Breast epithelium (tissue), 4 donors: ENCODE measurements around the gene ANKRD26. TPM values are rescaled to one million over a fixed set of nuclear protein-coding genes. Genes with fewer than 3 reads are reported as not detected.

ENCODE experiments used
- DNase-seq, 2 donors: peaks; one replicate each; pipeline ENCODE4 v3.0.0-alpha.2; 2019; ENCODE audit warnings: low spot score in 2 of 2
- H3K27ac ChIP-seq, 2 donors: fragments of 200-600 bp; sonication (generic) in 1 of 2; one replicate each; pipeline ENCODE4 v1.5.1; 2016 to 2019; ENCODE audit warnings: mild to moderate bottlenecking in 1 of 2
- H3K27me3 ChIP-seq, 2 donors: fragments of 200-600 bp; sonication (generic) in 1 of 2; one replicate each; pipeline versions ENCODE4 v1.5.1 to v1.6.0; 2017 to 2019; ENCODE audit warnings: control low read depth in 1 of 2, mild to moderate bottlenecking in 1 of 2
- H3K36me3 ChIP-seq: fragments of 200-600 bp; one replicate; pipeline ENCODE4 v1.5.1; 2019
- H3K4me1 ChIP-seq, 2 donors: fragments of 200-600 bp; sonication (generic); one replicate each; pipeline ENCODE4 v1.5.1; 2016 to 2019; ENCODE audit warnings: control low read depth in 1 of 2
- H3K4me3 ChIP-seq, 3 donors: fragments of 200-600 bp; sonication (generic); 1 replicate in 2 of 3; 2 replicates in 1 of 3; pipeline ENCODE4 v1.5.1; 2016 to 2019; ENCODE audit warnings: mild to moderate bottlenecking in 3 of 3, moderate library complexity in 2 of 3
- H3K9me3 ChIP-seq, 2 donors: fragments of 200-600 bp; sonication (generic) in 1 of 2; one replicate each; pipeline ENCODE4 v1.5.1; 2016 to 2019; ENCODE audit warnings: control low read depth in 1 of 2
- CTCF ChIP-seq, 3 donors: fragments of 450-650 bp; IDR thresholded peaks; one replicate each; pipeline ENCODE4 v1.5.1; 2016 to 2017; ENCODE audit warnings: antibody characterized with exemption in 3 of 3, mild to moderate bottlenecking in 3 of 3, moderate library complexity in 3 of 3
- POLR2A ChIP-seq: fragments of 450-650 bp; IDR thresholded peaks from one replicate; pipeline ENCODE4 v1.6.1; 2016; ENCODE audit warnings: antibody characterized with exemption, mild to moderate bottlenecking, moderate library complexity
- POLR2AphosphoS5 ChIP-seq, 3 donors: sonication (generic); formaldehyde crosslinking; IDR thresholded peaks; one replicate each; pipeline ENCODE4 v1.6.1; 2017; ENCODE audit warnings: antibody characterized with exemption in 3 of 3
- intact Hi-C: fragments of 100-400 bp; cut with DNase I; formaldehyde crosslinking; loops from one replicate; pipeline ENCODE4 v1.15.1; 2023; ENCODE audit warnings: low total_unique reads
- total RNA-seq, 3 donors: library from RNA; depleted of rRNA; stranded (reverse); fragments of >200 nt; gene quantifications; one replicate each; pipeline ENCODE4 v1.1.0, GENCODE V29; 2016

Gene ANKRD26
- total RNA-seq, 3 donors from 2014 or later = 8.3 to 14.6 (median 13.4) TPM

GRCh38 chr10:26977635-26978034 is 122.7 kb downstream of the ANKRD26 start:
- H3K9me3 ChIP-seq = no peaks in the 10 kb centered on the region
- no peak for DNase-seq
- H3K27me3 ChIP-seq = no peaks in the 10 kb centered on the region
- no peaks in the 10 kb centered on the region for H3K36me3 ChIP-seq
- H3K4me3 ChIP-seq = no peak overlapping the region
- TF ChIP-seq CTCF (IDR thresholded peaks at IDR 0.05) = no peak
- no peak for TF ChIP-seq POLR2A
- intact Hi-C loops = no loop called here
- H3K27ac ChIP-seq = no peak overlapping the region
- H3K4me1 ChIP-seq = no peaks in the 10 kb centered on the region

GRCh38 chr10:26970667-26971066 is 129.6 kb downstream of the ANKRD26 start:
- H3K27ac ChIP-seq = no peak overlapping the region
- intact Hi-C loops = no loop called here
- no peak for DNase-seq
- H3K36me3 ChIP-seq = peaks cover 4% of the 10 kb centered on the region
- TF ChIP-seq POLR2A = no peak
- TF ChIP-seq CTCF (IDR thresholded peaks at IDR 0.05) = no peak
- TF ChIP-seq POLR2AphosphoS5 (IDR thresholded peaks at IDR 0.05) = no peak
- H3K4me3 ChIP-seq = no peak overlapping the region
- H3K4me1 ChIP-seq = no peaks in the 10 kb centered on the region
- H3K9me3 ChIP-seq = no peaks in the 10 kb centered on the region
- no peaks in the 10 kb centered on the region for H3K27me3 ChIP-seq

- Histone ChIP-seq H3K36me3 (peaks cover 4% of the 10 kb centered on the region), H3K27me3 (no peaks in the 10 kb centered on the region), H3K4me1 (no peaks in the 10 kb centered on the region), H3K27ac (no peak overlapping the region), H3K9me3 (no peaks in the 10 kb centered on the region), H3K4me3 (no peak overlapping the region)
- intact Hi-C loops = no loop called here
- no peak for DNase-seq
- TF ChIP-seq CTCF (IDR thresholded peaks at IDR 0.05) (no peak), POLR2AphosphoS5 (IDR thresholded peaks at IDR 0.05) (no peak), POLR2A (no peak)
Observed at GRCh38 chr10:26969145-26969926, 131.0 kb downstream of the ANKRD26 start.

- DNase-seq = no peak
- H3K36me3 ChIP-seq = peaks cover 4% of the 10 kb centered on the region
- intact Hi-C loops = no loop called here
- TF ChIP-seq POLR2AphosphoS5 (IDR thresholded peaks at IDR 0.05) = no peak
- no peak for TF ChIP-seq CTCF (IDR thresholded peaks at IDR 0.05)
- TF ChIP-seq POLR2A = no peak
- no peaks in the 10 kb centered on the region for H3K27me3 ChIP-seq
- no peak overlapping the region for H3K27ac ChIP-seq
- H3K9me3 ChIP-seq = no peaks in the 10 kb centered on the region
- no peak overlapping the region for H3K4me3 ChIP-seq
- H3K4me1 ChIP-seq = no peaks in the 10 kb centered on the region
Observed at GRCh38 chr10:26962835-26963234, 137.5 kb downstream of the ANKRD26 start.

- H3K36me3 ChIP-seq = no peaks in the 10 kb centered on the region
- DNase-seq = no peak
- no peaks in the 10 kb centered on the region for H3K9me3 ChIP-seq
- H3K27ac ChIP-seq = no peak overlapping the region
- intact Hi-C loops = no loop called here
- H3K4me3 ChIP-seq = no peak overlapping the region
- TF ChIP-seq POLR2A = no peak
- no peak for TF ChIP-seq POLR2AphosphoS5 (IDR thresholded peaks at IDR 0.05)
- no peaks in the 10 kb centered on the region for H3K4me1 ChIP-seq
- H3K27me3 ChIP-seq = no peaks in the 10 kb centered on the region
Observed at GRCh38 chr10:26960308-26960707, 140.0 kb downstream of the ANKRD26 start.
